SU-DHL-6 (cell line): ENCODE results near the gene KLK2.

Source experiments
- EZH2phosphoT487 ChIP-seq: fragments of 200-600 bp; sonication (generic), shearing (Covaris generic); conservative IDR thresholded peaks from 2 replicates; pipeline ENCODE4 v1.6.1; 2018; ENCODE audit warnings: mild to moderate bottlenecking, antibody characterized with exemption, low read length, moderate library complexity, mixed read lengths
- TF ChIP-seq, protein P1 (sequence below): fragments of 200-600 bp; sonication (generic); IDR thresholded peaks from one replicate; pipeline ENCODE4 v1.5.1; 2017; ENCODE audit warnings: antibody characterized with exemption, mild to moderate bottlenecking, low read length, moderate library complexity; ENCODE audit not compliant: insufficient read depth, poor library complexity, severe bottlenecking

- TF ChIP-seq, protein P1, sequence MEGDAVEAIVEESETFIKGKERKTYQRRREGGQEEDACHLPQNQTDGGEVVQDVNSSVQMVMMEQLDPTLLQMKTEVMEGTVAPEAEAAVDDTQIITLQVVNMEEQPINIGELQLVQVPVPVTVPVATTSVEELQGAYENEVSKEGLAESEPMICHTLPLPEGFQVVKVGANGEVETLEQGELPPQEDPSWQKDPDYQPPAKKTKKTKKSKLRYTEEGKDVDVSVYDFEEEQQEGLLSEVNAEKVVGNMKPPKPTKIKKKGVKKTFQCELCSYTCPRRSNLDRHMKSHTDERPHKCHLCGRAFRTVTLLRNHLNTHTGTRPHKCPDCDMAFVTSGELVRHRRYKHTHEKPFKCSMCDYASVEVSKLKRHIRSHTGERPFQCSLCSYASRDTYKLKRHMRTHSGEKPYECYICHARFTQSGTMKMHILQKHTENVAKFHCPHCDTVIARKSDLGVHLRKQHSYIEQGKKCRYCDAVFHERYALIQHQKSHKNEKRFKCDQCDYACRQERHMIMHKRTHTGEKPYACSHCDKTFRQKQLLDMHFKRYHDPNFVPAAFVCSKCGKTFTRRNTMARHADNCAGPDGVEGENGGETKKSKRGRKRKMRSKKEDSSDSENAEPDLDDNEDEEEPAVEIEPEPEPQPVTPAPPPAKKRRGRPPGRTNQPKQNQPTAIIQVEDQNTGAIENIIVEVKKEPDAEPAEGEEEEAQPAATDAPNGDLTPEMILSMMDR, result no peak
- TF ChIP-seq EZH2phosphoT487, result no peak
These were observed at the start of gene KLK2 for GRCh38 chr19:50873056-50873455.
